ENCODE results near the gene AMER1. TPM values are rescaled to one million over a fixed set of nuclear protein-coding genes. Genes with fewer than 3 reads are reported as not detected.

Gene AMER1
- 0.99 and 2.0 TPM in 2 replicates for total RNA-seq

GRCh38 chrX:64205441-64205734 lies at the start of gene AMER1:
TSS of gene AMER1 (minus strand) at chrX:64205708. CDS start at chrX:64193286, 12,422 bp downstream.

GRCh38 chrX:64230123-64230970 lies 24.8 kb upstream of the AMER1 start, which contains the start of gene ASB12:
TSS of gene ASB12 (minus strand) at chrX:64230607. CDS start at chrX:64225650, 4,957 bp downstream.

Other genes starting within 250 kb of the AMER1 start
- 0.09 TPM in 1 of 2 replicates, not detected in the other for gene ASB12, start 24.9 kb upstream of the AMER1 start, total RNA-seq
- gene MTMR8, start 189.7 kb upstream of the AMER1 start, total RNA-seq: 0.18 TPM in 1 of 2 replicates, not detected in the other

All from endothelial cell of coronary artery (primary cell).